Smooth muscle cell (in vitro differentiated cells): ENCODE measurements around the gene TNS1. TPM values are rescaled to one million over a fixed set of nuclear protein-coding genes. Genes with fewer than 3 reads are reported as not detected.

Source experiments
- DNase-seq: peaks from one replicate; lab custom pipeline; 2025; ENCODE audit not compliant: unreplicated experiment; lab: John Stamatoyannopoulos, UW
- H2AFZ ChIP-seq: fragments of 200-600 bp; sonication (generic); 2 replicates; pipeline ENCODE4 v1.6.0; 2016; ENCODE audit warnings: antibody characterized with exemption, low read depth, mild to moderate bottlenecking
- H3F3A ChIP-seq: fragments of 200-600 bp; sonication (generic); 2 replicates; pipeline ENCODE4 v1.6.0; 2017; ENCODE audit warnings: antibody characterized with exemption, low read depth
- H3K27ac ChIP-seq: fragments of 200-600 bp; sonication (generic); 2 replicates; pipeline ENCODE4 v1.5.1; 2016; ENCODE audit warnings: low read depth, mild to moderate bottlenecking
- H3K27me3 ChIP-seq: fragments of 200-600 bp; sonication (generic); 2 replicates; pipeline ENCODE4 v1.6.1; 2016; ENCODE audit warnings: low read depth, mild to moderate bottlenecking
- H3K36me3 ChIP-seq: fragments of 200-600 bp; sonication (generic); 2 replicates; pipeline ENCODE4 v1.5.1; 2016; ENCODE audit warnings: low read depth
- H3K4me1 ChIP-seq: fragments of 200-600 bp; sonication (generic); 2 replicates; pipeline ENCODE4 v1.5.1; 2016; ENCODE audit warnings: low read depth
- H3K4me2 ChIP-seq: fragments of 200-600 bp; sonication (generic); 2 replicates; pipeline ENCODE4 v1.6.0; 2016; ENCODE audit warnings: mild to moderate bottlenecking
- H3K4me3 ChIP-seq: fragments of 200-600 bp; sonication (generic); 2 replicates; pipeline ENCODE4 v1.5.1; 2016; ENCODE audit warnings: mild to moderate bottlenecking
- H3K79me2 ChIP-seq: fragments of 200-600 bp; sonication (generic); 2 replicates; pipeline ENCODE4 v1.6.0; 2016; ENCODE audit warnings: low read depth, mild to moderate bottlenecking
- H3K9ac ChIP-seq: fragments of 200-600 bp; sonication (generic); 2 replicates; pipeline ENCODE4 v1.6.0; 2016; ENCODE audit warnings: low read depth
- H3K9me3 ChIP-seq: fragments of 200-600 bp; sonication (generic); replicated peaks from 2 replicates; pipeline ENCODE4 v1.5.1; 2016; ENCODE audit warnings: low read depth
- H4K20me1 ChIP-seq: fragments of 200-600 bp; sonication (generic); 2 replicates; pipeline ENCODE4 v1.6.0; 2016; ENCODE audit warnings: low read depth
- WGBS: methylation state at CpG from one replicate; pipeline ENCODE4 v1.1.7; 2016; ENCODE audit warnings: low lambda C conversion rate; 5-methylcytosine and 5-hydroxymethylcytosine counted together
- polyA plus RNA-seq: library from polyadenylated mRNA; unstranded; fragments of >200 nt; fragmentation: Nextera tagmentation; extraction: Ambion mirVana; gene quantifications from 2 replicates; pipeline ENCODE4 v1.2.1, GENCODE V29; 2016
- total RNA-seq: library from RNA; depleted of rRNA; stranded (reverse); fragments of >200 nt; gene quantifications from 2 replicates; pipeline ENCODE4 v1.2.3, GENCODE V29; 2014
- TF ChIP-seq, protein P1 (sequence below): fragments of 200-600 bp; sonication (generic); IDR thresholded peaks from 2 replicates; pipeline ENCODE4 v1.5.1; 2017; ENCODE audit warnings: borderline replicate concordance, mild to moderate bottlenecking, antibody characterized with exemption; ENCODE audit not compliant: insufficient read depth, poor library complexity, severe bottlenecking

TNS1 gene
- total and polyA plus RNA-seq, 2 experiments from 2014 or later, result 52.3 to 61.5 TPM

DNA sequence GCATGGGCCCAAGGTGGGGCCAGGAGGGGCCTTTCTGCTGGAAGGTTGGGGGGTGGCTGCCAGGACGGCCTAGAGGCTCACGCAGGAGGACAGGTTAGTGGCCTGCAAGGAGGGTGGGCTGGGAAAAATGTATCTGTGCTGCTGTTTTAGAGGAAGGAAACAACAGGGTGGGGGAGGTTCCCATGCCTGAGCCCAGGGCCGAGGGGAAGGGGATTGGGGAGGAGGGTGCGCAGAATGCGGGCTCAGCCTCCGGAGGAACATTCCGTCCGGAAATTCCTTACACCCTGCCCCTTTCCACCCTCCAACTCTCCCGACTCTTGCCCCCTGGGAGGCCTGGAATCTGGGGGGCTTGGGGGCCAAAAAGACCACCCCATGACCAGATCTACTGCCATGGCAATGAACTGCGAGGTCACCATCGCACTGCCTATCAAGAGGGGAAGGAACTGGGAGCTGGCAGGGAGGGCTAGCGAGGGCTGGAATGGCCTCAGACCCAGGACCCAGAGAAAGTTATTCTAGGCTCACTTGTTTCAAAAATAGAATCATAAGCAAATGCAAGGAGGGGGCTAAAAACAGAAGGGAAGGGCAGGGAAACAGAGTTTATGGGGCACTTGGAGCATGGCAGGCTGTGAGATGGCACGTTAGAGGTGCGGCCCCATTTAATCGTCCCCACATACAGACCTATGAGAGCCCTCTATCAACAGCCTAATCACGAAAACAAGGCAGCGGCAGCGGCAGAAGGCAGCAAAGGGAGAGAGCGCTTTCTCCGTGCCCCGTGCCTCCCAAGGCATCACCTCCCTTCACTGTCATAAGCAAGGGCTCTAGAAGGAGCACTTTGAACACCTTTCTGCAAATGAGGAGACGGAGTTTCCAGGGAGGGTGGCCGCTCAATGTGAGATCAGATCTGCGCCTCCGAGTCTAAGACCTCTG is 90.4 kb downstream of the TNS1 start:
- Histone ChIP-seq H3K4me2 (peak overlapping the region; percentile 6), H4K20me1 (peaks cover 100% of the 10 kb centered on the region), H3K79me2 (peaks cover 98% of the 10 kb centered on the region), H3K27ac (peak overlapping the region; percentile 45), H3K9me3 (no peaks in the 10 kb centered on the region), H3K27me3 (no peaks in the 10 kb centered on the region), H2AFZ (no peak overlapping the region), H3K4me1 (no peaks in the 10 kb centered on the region), H3K9ac (no peak overlapping the region), H3F3A (peaks cover under 1% of the 10 kb centered on the region), H3K4me3 (no peak overlapping the region), H3K36me3 (no peaks in the 10 kb centered on the region)
- TF ChIP-seq, protein P1, sequence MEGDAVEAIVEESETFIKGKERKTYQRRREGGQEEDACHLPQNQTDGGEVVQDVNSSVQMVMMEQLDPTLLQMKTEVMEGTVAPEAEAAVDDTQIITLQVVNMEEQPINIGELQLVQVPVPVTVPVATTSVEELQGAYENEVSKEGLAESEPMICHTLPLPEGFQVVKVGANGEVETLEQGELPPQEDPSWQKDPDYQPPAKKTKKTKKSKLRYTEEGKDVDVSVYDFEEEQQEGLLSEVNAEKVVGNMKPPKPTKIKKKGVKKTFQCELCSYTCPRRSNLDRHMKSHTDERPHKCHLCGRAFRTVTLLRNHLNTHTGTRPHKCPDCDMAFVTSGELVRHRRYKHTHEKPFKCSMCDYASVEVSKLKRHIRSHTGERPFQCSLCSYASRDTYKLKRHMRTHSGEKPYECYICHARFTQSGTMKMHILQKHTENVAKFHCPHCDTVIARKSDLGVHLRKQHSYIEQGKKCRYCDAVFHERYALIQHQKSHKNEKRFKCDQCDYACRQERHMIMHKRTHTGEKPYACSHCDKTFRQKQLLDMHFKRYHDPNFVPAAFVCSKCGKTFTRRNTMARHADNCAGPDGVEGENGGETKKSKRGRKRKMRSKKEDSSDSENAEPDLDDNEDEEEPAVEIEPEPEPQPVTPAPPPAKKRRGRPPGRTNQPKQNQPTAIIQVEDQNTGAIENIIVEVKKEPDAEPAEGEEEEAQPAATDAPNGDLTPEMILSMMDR, result no peak
- no peak for DNase-seq
- 80% methylated on average over 22 of the region's 25 CpGs for WGBS

GRCh38 chr2:217911283-217912097 is 91.3 kb downstream of the TNS1 start:
- DNase-seq, result no peak
- H3K4me3 ChIP-seq, result no peak overlapping the region
- H3K36me3 ChIP-seq, result no peaks in the 10 kb centered on the region
- peak overlapping the region; percentile 45 for H3K27ac ChIP-seq
- peaks cover 4% of the 10 kb centered on the region for H3F3A ChIP-seq
- H3K9me3 ChIP-seq, result no peaks in the 10 kb centered on the region
- TF ChIP-seq, protein P1, result no peak
- H3K27me3 ChIP-seq, result no peaks in the 10 kb centered on the region
- 81% methylated on average over 9 of the region's 9 CpGs for WGBS
- no peaks in the 10 kb centered on the region for H3K4me1 ChIP-seq
- no peak overlapping the region for H3K9ac ChIP-seq
- H3K79me2 ChIP-seq, result peaks cover 99% of the 10 kb centered on the region
- peak overlapping the region; percentile 36 for H3K4me2 ChIP-seq
- H2AFZ ChIP-seq, result no peak overlapping the region
- H4K20me1 ChIP-seq, result peaks cover 100% of the 10 kb centered on the region

- DNase-seq, result no peak
- no peaks in the 10 kb centered on the region for H3K9me3 ChIP-seq
- peak overlapping the region; percentile 45 for H3K27ac ChIP-seq
- peaks cover 100% of the 10 kb centered on the region for H4K20me1 ChIP-seq
- H3K4me3 ChIP-seq, result no peak overlapping the region
- H3F3A ChIP-seq, result peaks cover 4% of the 10 kb centered on the region
- peak overlapping the region; percentile 36 for H3K4me2 ChIP-seq
- H2AFZ ChIP-seq, result no peak overlapping the region
- peaks cover 98% of the 10 kb centered on the region for H3K79me2 ChIP-seq
- H3K27me3 ChIP-seq, result no peaks in the 10 kb centered on the region
- H3K4me1 ChIP-seq, result no peaks in the 10 kb centered on the region
- H3K9ac ChIP-seq, result no peak overlapping the region
- H3K36me3 ChIP-seq, result no peaks in the 10 kb centered on the region
- TF ChIP-seq, protein P1, result no peak
Observed at GRCh38 chr2:217910875-217911212, 92.0 kb downstream of the TNS1 start.
